ENCODE data around the gene HTR7.
"Not testable (repeated sequence)": the region's sequence is repeated elsewhere in the genome, so short reads cannot be mapped to it uniquely, and the experiment has no call there.

HTR7 gene

GRCh38 chr10:90857635-90858460 lies at the start of gene HTR7:
Gene HTR7 (minus strand): TSS chr10:90858039. CDS start chr10:90857671, 368 bp downstream.
- peak in 38 of 42 donors; percentile 13 to 83 (median 57) for DNase-seq
- intact Hi-C loops (cut with DNase I), result no loop called here

GRCh38 chr10:90906596-90906995 lies 48.8 kb upstream of the HTR7 start:
- intact Hi-C loops (cut with DNase I), result no loop called here
- no peak for DNase-seq

- intact Hi-C loops (cut with DNase I), result no loop called here
Measured at GRCh38 chr10:90905925-90906324, 48.1 kb upstream of the HTR7 start.

GRCh38 chr10:90896916-90897315 lies 39.1 kb upstream of the HTR7 start:
- DNase-seq; intact Hi-C loops (cut with DNase I): not testable (repeated sequence)

More at GRCh38 chr10:90905925-90906324, 48.1 kb upstream of the HTR7 start:
- DNase-seq, result no peak

DNA sequence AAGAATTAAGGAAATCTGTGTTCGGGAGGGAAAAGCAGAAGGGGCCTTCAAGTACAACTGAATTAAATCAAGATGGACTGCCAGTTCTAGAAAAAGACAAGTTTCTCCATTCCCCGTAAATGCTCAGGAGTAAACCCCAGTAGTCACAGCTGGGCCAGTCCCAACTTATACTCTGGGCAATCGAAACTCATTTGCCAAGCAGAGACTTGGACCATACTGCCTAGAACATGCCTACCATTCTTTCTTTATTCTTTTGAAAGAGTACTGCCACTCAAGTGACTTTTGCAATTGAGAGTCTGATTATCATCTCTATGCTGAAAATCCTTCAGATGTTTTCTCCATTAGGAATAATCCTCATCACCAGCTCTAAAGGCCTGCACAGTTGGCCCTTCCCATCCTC lies 35.4 kb upstream of the HTR7 start:
- intact Hi-C loops (cut with DNase I), result no loop called here
- DNase-seq, result no peak

DNA sequence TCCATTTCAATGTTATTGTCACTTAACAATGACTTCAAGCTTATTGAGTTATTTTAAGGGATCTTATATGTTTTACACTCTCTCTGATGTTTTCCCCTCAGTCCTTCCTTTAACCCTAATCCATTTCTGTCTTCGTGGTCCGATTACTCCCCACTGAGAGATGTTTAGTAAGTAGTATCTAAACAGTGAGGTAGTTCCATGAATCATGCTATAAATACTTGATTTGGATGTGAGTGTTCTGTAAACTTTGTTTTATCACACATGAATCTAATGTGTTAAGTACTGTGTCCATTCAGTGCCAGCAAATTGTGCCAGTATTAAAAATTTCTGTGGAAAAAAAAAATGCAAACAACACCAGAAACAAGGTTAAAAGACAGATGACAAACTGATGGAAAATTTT lies 32.5 kb upstream of the HTR7 start:
- intact Hi-C loops (cut with DNase I), result no loop called here
- no peak for DNase-seq

DNA sequence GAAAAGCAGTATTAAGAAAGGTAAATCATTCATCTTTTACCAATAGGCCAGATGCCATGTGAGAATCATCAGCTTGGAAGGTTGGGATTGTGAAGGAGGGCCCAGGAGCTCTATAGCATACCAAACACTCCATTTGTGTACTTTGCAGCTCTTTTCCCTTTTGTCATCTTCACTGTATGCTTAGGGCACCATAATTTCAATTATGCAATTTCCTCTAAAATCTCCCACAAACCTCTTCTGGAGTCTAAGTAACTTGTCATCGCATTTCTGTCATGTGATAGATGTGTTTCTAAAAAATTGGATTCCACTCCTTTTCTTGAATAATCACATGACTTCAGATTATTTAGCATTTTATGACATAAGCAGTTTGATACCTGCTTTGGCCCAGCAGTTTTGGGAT lies 31.8 kb upstream of the HTR7 start:
- no peak for DNase-seq
- intact Hi-C loops (cut with DNase I), result no loop called here

DNA sequence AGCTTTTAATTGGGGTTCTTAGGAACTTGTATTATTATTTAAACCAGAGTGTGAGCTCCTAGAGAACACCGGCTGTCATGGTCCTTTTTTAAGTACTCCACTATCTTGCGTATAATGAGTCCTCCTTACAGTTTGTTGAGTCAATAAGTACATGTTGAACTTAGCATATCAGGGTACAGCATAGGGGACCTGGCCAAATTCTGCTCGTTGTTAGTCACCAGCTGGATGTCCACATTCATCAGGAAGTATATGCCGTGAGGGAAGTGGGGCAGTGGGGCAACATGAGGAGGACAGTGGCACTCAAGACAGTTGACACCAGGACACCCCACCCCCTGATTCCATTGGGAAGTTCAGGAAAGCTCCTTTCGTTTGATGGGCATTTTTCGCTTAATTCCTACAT lies 30.5 kb upstream of the HTR7 start:
- intact Hi-C loops (cut with DNase I), result no loop called here
- no peak for DNase-seq

GRCh38 chr10:90887555-90887954 lies 29.7 kb upstream of the HTR7 start:
- DNase-seq, result no peak
- intact Hi-C loops (cut with DNase I), result no loop called here

DNA sequence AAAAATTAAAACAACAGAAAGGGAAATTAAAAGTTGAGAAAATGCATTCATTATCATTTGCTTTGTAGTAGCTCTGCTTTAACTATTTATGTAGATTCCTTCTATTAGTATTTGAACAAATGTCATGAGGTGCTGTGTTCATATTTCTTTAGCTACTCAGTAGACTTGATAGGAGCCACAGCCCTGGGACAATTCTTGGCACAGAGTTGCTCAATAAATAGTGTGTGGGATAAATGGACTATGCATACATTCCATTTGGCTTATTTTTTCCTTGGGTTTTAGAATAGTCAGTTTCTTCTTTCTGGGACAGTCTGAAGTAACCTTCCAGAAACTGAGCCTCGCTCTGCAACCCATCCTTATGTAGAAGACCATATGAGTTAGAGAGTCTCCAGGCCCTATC lies 27.3 kb upstream of the HTR7 start:
- no peak for DNase-seq
- intact Hi-C loops (cut with DNase I), result no loop called here

DNA sequence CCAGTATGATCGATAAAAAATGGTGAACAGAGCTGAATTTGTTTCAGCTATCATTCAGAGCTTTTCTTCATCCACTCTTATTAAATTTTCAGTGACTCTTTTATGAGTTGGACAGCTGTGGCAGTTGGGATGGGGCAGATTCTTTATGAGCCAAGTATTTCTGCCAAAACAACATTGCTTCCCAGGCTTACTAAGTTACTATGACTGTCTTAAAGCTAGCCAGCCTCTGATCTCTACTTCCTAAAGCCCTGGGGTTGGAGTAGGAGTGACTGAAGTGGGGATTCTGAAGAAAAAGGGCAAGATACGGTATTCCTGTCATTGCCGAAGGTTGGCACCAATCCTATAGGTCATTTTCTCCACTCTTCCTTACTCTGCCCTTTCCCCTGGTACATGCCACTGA lies 26.6 kb upstream of the HTR7 start:
- DNase-seq, result no peak
- intact Hi-C loops (cut with DNase I), result no loop called here

- DNase-seq; intact Hi-C loops (cut with DNase I): not testable (repeated sequence)
Measured at GRCh38 chr10:90880059-90880719, 22.4 kb upstream of the HTR7 start.

DNA sequence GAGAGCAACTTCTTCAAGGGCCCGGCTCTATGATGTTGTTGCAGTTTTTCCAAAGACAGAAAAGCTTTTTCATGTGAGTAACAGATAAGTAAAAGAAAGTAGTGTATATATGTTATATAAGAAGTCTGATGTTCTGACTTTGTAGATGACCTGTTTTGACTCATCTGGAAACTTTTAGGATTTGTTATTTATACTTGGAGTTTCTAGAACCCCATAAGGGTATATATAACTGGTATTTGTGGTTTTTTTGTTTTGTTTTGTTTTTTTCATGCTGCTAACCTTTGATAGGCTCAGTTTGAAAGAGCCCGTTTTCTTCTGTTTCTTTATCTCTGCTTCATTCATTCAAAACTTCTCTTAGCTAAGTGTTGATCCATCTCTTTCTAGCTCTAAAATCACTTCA lies 21.2 kb upstream of the HTR7 start:
- DNase-seq, result no peak
- intact Hi-C loops (cut with DNase I), result no loop called here

GRCh38 chr10:90872648-90873020 lies 14.8 kb upstream of the HTR7 start:
- intact Hi-C loops (cut with DNase I), result loop anchor here (5.0 kb wide), 1 partner anchor 120 kb away; no protein-coding TSS in a partner anchor
- no peak for DNase-seq

DNA sequence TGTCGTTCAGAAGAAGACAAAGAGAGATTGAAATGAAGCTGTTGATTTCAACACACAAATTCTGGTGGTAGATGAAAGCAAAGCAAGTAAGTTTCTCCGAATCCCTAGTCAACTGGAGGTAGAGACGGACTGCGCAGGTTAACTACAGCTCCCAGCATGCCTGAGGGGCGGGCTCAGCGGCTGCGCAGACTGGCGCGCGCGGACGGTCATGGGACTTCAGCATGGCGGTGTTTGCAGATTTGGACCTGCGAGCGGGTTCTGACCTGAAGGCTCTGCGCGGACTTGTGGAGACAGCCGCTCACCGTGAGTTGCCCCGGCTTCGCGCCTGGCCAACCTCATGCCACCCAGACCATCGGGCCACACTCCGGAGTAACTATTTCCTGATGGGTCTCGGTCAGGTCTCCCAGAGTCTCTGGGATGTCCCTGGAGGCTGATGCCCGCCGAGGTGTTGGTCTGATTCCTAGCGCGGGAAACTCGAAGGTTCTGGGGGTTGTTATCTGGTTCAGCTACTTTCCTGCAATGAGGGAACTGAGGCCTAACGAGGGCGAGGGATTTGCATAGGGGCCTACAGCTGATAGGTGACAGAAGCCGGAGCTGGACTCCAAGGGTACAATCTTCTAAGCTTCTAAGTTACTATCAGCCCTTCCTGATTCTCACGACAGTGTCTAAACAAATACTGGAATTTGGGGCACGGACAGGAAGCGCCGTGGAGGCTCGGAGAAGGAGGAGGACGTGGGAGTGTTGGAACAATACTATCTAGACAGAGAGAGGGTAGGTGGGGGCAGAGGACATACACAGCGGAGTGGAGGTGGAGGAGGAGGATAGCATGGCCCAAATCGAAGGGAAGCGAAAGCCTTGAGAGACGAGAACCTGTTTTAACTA lies 14.2 kb upstream of the HTR7 start, which contains the start of gene RPP30:
RPP30 (plus strand) TSS at position 209 of the 882 bp plus-strand sequence; CDS start at position 222, 13 bp downstream.
- DNase-seq, result peak; percentile 72 to 96 (median 91)
- intact Hi-C loops (cut with DNase I), result loop anchor here (5.0 kb wide), 1 partner anchor 120 kb away; no protein-coding TSS in a partner anchor

GRCh38 chr10:90871279-90871765 lies 13.5 kb upstream of the HTR7 start:
- intact Hi-C loops (cut with DNase I), result loop anchor here (5.0 kb wide), 1 partner anchor 119 kb away; no protein-coding TSS in a partner anchor
- DNase-seq, result peak in 41 of 42 donors; percentile 19 to 86 (median 65)

- no peak for DNase-seq
- intact Hi-C loops (cut with DNase I), result loop anchor here (5.0 kb wide), 1 partner anchor 1074 kb away; no protein-coding TSS in a partner anchor
Measured at GRCh38 chr10:90866050-90866598, 8.3 kb upstream of the HTR7 start.

DNA sequence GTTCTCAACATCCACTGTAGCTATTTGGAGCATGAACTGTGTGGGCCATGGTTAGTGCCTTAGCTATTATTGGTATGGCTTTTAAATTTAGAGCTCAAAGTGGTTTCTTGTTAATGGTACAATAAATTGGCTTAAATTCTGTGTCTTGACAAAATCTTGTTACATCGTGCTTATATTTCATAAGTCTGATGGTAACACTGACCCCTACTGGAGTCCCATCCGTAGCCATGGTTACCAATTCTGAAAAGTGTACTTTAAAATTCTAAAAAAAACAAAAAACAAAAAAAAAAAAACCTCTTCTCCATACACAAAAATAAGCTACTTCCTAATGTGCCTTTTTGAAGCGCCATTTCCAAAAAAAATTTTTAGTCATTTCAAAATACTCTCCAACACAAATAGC lies 7.6 kb upstream of the HTR7 start:
- intact Hi-C loops (cut with DNase I), result loop anchor here (5.0 kb wide), 1 partner anchor 1073 kb away; no protein-coding TSS in a partner anchor

More for the DNA sequence above, 7.6 kb upstream of the HTR7 start:
- no peak for DNase-seq
